Measurements from ENCODE around the gene DAPP1. TPM values are rescaled to one million over a fixed set of nuclear protein-coding genes. Genes with fewer than 3 reads are reported as not detected.
A peak's percentile ranks its signal among the peaks of the same experiment; 100 is the strongest.

Gene DAPP1
- total and polyA plus RNA-seq, 10 of the 15 experiments (the other 5 are each of a cell fraction or from before 2014, with no cell fraction given) = 46.5 to 147 (median 74.2) TPM

DNA sequence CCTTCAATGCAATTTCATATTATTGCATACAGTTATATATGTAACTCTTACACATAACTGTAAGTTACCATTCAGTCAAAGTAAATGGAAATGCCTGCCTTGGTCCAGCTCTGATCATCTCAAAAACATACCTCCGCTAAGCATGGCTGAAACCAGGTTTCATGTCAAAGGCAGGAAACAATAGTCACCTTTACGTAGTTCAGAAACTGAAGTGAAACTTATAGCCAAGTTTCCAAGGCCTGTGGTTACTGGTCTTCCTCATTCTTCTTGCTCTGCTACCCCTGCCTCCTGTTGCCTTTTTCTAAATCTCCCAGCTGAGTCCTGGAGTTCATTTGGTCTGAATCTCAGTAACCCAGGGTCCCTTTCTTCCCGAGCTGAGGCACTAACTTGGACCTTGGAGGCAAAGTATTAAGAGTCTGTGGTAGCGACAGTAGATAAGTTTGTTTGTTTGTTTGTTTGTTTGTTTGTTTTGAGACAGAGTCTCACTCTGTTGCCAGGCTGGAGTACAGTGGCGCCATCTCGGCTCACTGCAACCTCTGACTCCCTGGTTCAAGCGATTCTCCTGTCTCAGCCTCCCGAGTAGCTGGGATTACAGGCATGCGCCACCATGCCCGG, 30.8 kb downstream of the DAPP1 start (continued):
- TF ChIP-seq CBX3 (IDR thresholded peaks at IDR 0.05; ENCODE audit: borderline replicate concordance, low read depth) = no peak
- TF ChIP-seq TAF1 (IDR thresholded peaks at IDR 0.05; ENCODE audit: borderline replicate concordance, low read depth, low read length) = 0 out of 2 replicates have a peak, but pooled peaks have one; percentile 11
- TF ChIP-seq SMAD5 (IDR thresholded peaks at IDR 0.05; ENCODE audit: low read depth) = no peak
- TF ChIP-seq NKRF (conservative IDR thresholded peaks at IDR 0.05) = no peak; the same call in 1 of the 2 replicates
- TF ChIP-seq POU2F2 (IDR thresholded peaks at IDR 0.05; ENCODE audit: borderline replicate concordance, low read depth, low read length) = peak; percentile 84; the same call in 2 of the 3 replicates
- peak; percentile 98 for TF ChIP-seq BCL11A (IDR thresholded peaks at IDR 0.05; ENCODE audit: low read depth, low read length)
- peak; percentile 84 for TF ChIP-seq GATAD2B (conservative IDR thresholded peaks at IDR 0.05; ENCODE audit: low read depth)
- TF ChIP-seq MLLT1 (IDR thresholded peaks at IDR 0.05) = peak; percentile 84
- no peak for TF ChIP-seq ZNF274 (IDR thresholded peaks at IDR 0.05; ENCODE audit: insufficient read depth, insufficient read length)
- TF ChIP-seq, protein P1, sequence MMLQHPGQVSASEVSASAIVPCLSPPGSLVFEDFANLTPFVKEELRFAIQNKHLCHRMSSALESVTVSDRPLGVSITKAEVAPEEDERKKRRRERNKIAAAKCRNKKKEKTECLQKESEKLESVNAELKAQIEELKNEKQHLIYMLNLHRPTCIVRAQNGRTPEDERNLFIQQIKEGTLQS (IDR thresholded peaks at IDR 0.05; ENCODE audit: borderline replicate concordance, extremely low read depth, low read depth, low read length) = no peak
- peak; percentile 96 for TF ChIP-seq NFIC (IDR thresholded peaks at IDR 0.05; ENCODE audit: low read depth, low read length)
- no peak for TF ChIP-seq ZZZ3 (IDR thresholded peaks at IDR 0.05; ENCODE audit: control insufficient read depth, insufficient read length, low read depth)
- TF ChIP-seq TBL1XR1 (IDR thresholded peaks at IDR 0.05; ENCODE audit: low read depth, low read length) = peak; percentile 58; the same call in 1 of the 2 replicates
- TF ChIP-seq BACH1 (IDR thresholded peaks at IDR 0.05; ENCODE audit: borderline replicate concordance) = peak; percentile 90; the same call in 1 of the 2 replicates
- TF ChIP-seq SMAD1 (IDR thresholded peaks at IDR 0.05; ENCODE audit: low read depth, partially characterized antibody) = no peak
- TF ChIP-seq POLR2A (IDR thresholded peaks at IDR 0.05; ENCODE audit: low read depth, low read length) = no peak
- no peak for TF ChIP-seq SMC3 (IDR thresholded peaks at IDR 0.05; ENCODE audit: borderline replicate concordance, low read length)
- peak; percentile 86 for TF ChIP-seq CBFB (IDR thresholded peaks at IDR 0.05; ENCODE audit: low read depth)
- 0 out of 2 replicates have a peak, but pooled peaks have one; percentile 53 for TF ChIP-seq YY1 (IDR thresholded peaks at IDR 0.05; ENCODE audit: low read depth, low read length)
- TF ChIP-seq RELB (IDR thresholded peaks at IDR 0.05; ENCODE audit: low read depth) = peak; percentile 97
- no peak for TF ChIP-seq SREBF2 (IDR thresholded peaks at IDR 0.05; ENCODE audit: low read length)
- TF ChIP-seq WRNIP1 (IDR thresholded peaks at IDR 0.05; ENCODE audit: borderline replicate concordance, low read depth, low read length) = no peak
- no peak for TF ChIP-seq HCFC1 (IDR thresholded peaks at IDR 0.05; ENCODE audit: low read length)
- peak; percentile 98 for TF ChIP-seq DPF2 (IDR thresholded peaks at IDR 0.05)
- TF ChIP-seq ZBED1 (IDR thresholded peaks at IDR 0.05; ENCODE audit: borderline replicate concordance) = peak; percentile 87; the same call in 1 of the 2 replicates
- TF ChIP-seq ZNF384 (IDR thresholded peaks at IDR 0.05; ENCODE audit: borderline replicate concordance, low read depth, low read length) = no peak
- no peak for TF ChIP-seq SUZ12 (IDR thresholded peaks at IDR 0.05; ENCODE audit: unreplicated experiment)
- peak; percentile 78; the same call in 1 of the 2 replicates for TF ChIP-seq CHD2 (IDR thresholded peaks at IDR 0.05; ENCODE audit: borderline replicate concordance, low read depth, low read length)
- peak; percentile 98 for TF ChIP-seq PAX5 (IDR thresholded peaks at IDR 0.05; ENCODE audit: borderline replicate concordance, low read depth, low read length)
